ENCODE measurements around the gene RPL14.

The RPL14 gene

GRCh38 chr3:40465111-40465407 is 7.9 kb downstream of the RPL14 start:
- H3K36me3 ChIP-seq = peaks cover 40% of the 10 kb centered on the region
- TF ChIP-seq CTCF (IDR thresholded peaks at IDR 0.05; ENCODE audit: low read depth, low read length) = no peak

GRCh38 chr3:40465456-40465855 is 8.3 kb downstream of the RPL14 start:
- H3K36me3 ChIP-seq = peaks cover 38% of the 10 kb centered on the region
- TF ChIP-seq CTCF (IDR thresholded peaks at IDR 0.05; ENCODE audit: low read depth, low read length) = no peak
- no peaks in the 10 kb centered on the region for H3K9me3 ChIP-seq
- H3K27me3 ChIP-seq = no peaks in the 10 kb centered on the region
- no peak overlapping the region for H3K4me3 ChIP-seq (ENCODE audit: low read depth, low read length)
- no peaks in the 10 kb centered on the region for H3K4me1 ChIP-seq
- DNase-seq = no peak

More at GRCh38 chr3:40465111-40465407, 7.9 kb downstream of the RPL14 start:
- H3K27me3 ChIP-seq = no peaks in the 10 kb centered on the region
- no peaks in the 10 kb centered on the region for H3K9me3 ChIP-seq
- no peak overlapping the region for H3K4me3 ChIP-seq (ENCODE audit: low read depth, low read length)
- no peaks in the 10 kb centered on the region for H3K4me1 ChIP-seq
- no peak for DNase-seq

- H3K4me3 ChIP-seq (ENCODE audit: low read depth, low read length) = no peak overlapping the region
- peaks cover 13% of the 10 kb centered on the region for H3K36me3 ChIP-seq
- DNase-seq = no peak
- H3K9me3 ChIP-seq = no peaks in the 10 kb centered on the region
- no peaks in the 10 kb centered on the region for H3K27me3 ChIP-seq
- TF ChIP-seq CTCF (IDR thresholded peaks at IDR 0.05; ENCODE audit: low read depth, low read length) = no peak
- no peaks in the 10 kb centered on the region for H3K4me1 ChIP-seq
Measured at GRCh38 chr3:40468018-40468417, 10.9 kb downstream of the RPL14 start.

- H3K27me3 ChIP-seq = no peaks in the 10 kb centered on the region
- no peak overlapping the region for H3K4me3 ChIP-seq (ENCODE audit: low read depth, low read length)
- no peaks in the 10 kb centered on the region for H3K9me3 ChIP-seq
- TF ChIP-seq CTCF (IDR thresholded peaks at IDR 0.05; ENCODE audit: low read depth, low read length) = no peak
- no peak for DNase-seq
- no peaks in the 10 kb centered on the region for H3K4me1 ChIP-seq
- no peaks in the 10 kb centered on the region for H3K36me3 ChIP-seq
Measured at GRCh38 chr3:40470701-40471100, 13.6 kb downstream of the RPL14 start.

- Histone ChIP-seq H3K27me3 (no peaks in the 10 kb centered on the region), H3K4me3 (ENCODE audit: low read depth, low read length) (peak within 1 kb of the TSS; percentile 70), H3K36me3 (no peaks in the 10 kb centered on the region), H3K4me1 (no peaks in the 10 kb centered on the region), H3K9me3 (no peaks in the 10 kb centered on the region)
- DNase-seq = peak; percentile 54
- no peak for TF ChIP-seq CTCF (IDR thresholded peaks at IDR 0.05; ENCODE audit: low read depth, low read length)
Measured at GRCh38 chr3:40476478-40477470, 19.6 kb downstream of the RPL14 start, which contains the start of gene ZNF619. TSS of gene ZNF619 (plus strand) at chr3:40477122. CDS start at chr3:40477980, 858 bp downstream.

GRCh38 chr3:40477666-40478065 is 20.5 kb downstream of the RPL14 start:
- Histone ChIP-seq H3K4me1 (no peaks in the 10 kb centered on the region), H3K9me3 (no peaks in the 10 kb centered on the region), H3K4me3 (ENCODE audit: low read depth, low read length) (peak overlapping the region; percentile 70), H3K36me3 (no peaks in the 10 kb centered on the region), H3K27me3 (no peaks in the 10 kb centered on the region)
- DNase-seq = no peak
- TF ChIP-seq CTCF (IDR thresholded peaks at IDR 0.05; ENCODE audit: low read depth, low read length) = no peak
